Breast epithelium (tissue), 3 donors: ENCODE measurements around the gene ARFGAP3.

Experiments used
- CTCF ChIP-seq, 3 donors: fragments of 450-650 bp; IDR thresholded peaks; one replicate each; pipeline ENCODE4 v1.5.1; 2016 to 2017; ENCODE audit warnings: antibody characterized with exemption in 3 of 3, mild to moderate bottlenecking in 3 of 3, moderate library complexity in 3 of 3
- POLR2A ChIP-seq: fragments of 450-650 bp; IDR thresholded peaks from one replicate; pipeline ENCODE4 v1.6.1; 2016; ENCODE audit warnings: antibody characterized with exemption, mild to moderate bottlenecking, moderate library complexity
- POLR2AphosphoS5 ChIP-seq, 3 donors: sonication (generic); formaldehyde crosslinking; IDR thresholded peaks; one replicate each; pipeline ENCODE4 v1.6.1; 2017; ENCODE audit warnings: antibody characterized with exemption in 3 of 3

- TF ChIP-seq CTCF (IDR thresholded peaks at IDR 0.05): no peak
- no peak for TF ChIP-seq POLR2A
- TF ChIP-seq POLR2AphosphoS5 (IDR thresholded peaks at IDR 0.05): no peak
Observed at GRCh38 chr22:42901790-42902508, 44.9 kb upstream of the ARFGAP3 start.
